HepG2 (cell line): Measurements from ENCODE around the gene ENPP1. TPM values are rescaled to one million over a fixed set of nuclear protein-coding genes. Genes with fewer than 3 reads are reported as not detected.

ENCODE experiments used
- ATAC-seq: fragments of 200-7000 bp; cut with Tn5 transposase; 3 replicates; pipeline ENCODE4 v1.9.1; 2020; ENCODE audit warnings: mild to moderate bottlenecking, moderate library complexity
- BruUV-seq: library from RNA; stranded (reverse); fragments of 400-500 nt; replicated peaks from 2 replicates; lab custom pipeline; 2021; lab: Mats Ljungman, UMichigan
- CTCF ChIA-PET: fragments of 300-600 bp; formaldehyde crosslinking; extraction: SDS; loops from one replicate; lab custom pipeline; 2021; ENCODE audit warnings: low total read pairs, inconsistent platforms, low intra/inter-chr PET ratio; lab: Yijun Ruan, JAX
- POLR2A ChIA-PET: fragments of 350-600 bp; sonication (Branson Sonifier 250); formaldehyde crosslinking; loops from one replicate; lab custom pipeline; 2020; ENCODE audit warnings: antibody characterized with exemption, inconsistent platforms; lab: Yijun Ruan, JAX
- DNase-seq: peaks from one replicate; pipeline ENCODE4 v3.0.0-alpha.2; 2015; ENCODE audit warnings: low spot score
- FAIRE-seq: peaks from 3 replicates; lab custom pipeline; 2011; peaks lifted over from hg19 to GRCh38; lab: Jason Lieb, UNC
- H2AFZ ChIP-seq: one replicate; pipeline ENCODE4 v1.6.1; 2011; ENCODE audit warnings: low read length, inconsistent platforms
- H3K27ac ChIP-seq: fragments of 300-600 bp; 3 replicates; pipeline ENCODE4 v1.8.0; 2011; ENCODE audit warnings: mixed run types, mild to moderate bottlenecking, mixed read lengths, low read length, inconsistent platforms; ENCODE audit not compliant: insufficient read depth; ENCODE audit errors: extremely low read length
- H3K27me3 ChIP-seq, 2 experiments: fragments of 200-600 bp in 1 of 2; 2 replicates in 1 of 2; 3 replicates in 1 of 2; pipeline versions ENCODE4 v1.6.0 to v1.8.0; 2011; ENCODE audit warnings: low read length in 2 of 2, mild to moderate bottlenecking in 2 of 2, moderate library complexity in 2 of 2, inconsistent platforms in 1 of 2; ENCODE audit not compliant: insufficient read depth in 2 of 2, control insufficient read depth in 1 of 2
- H3K36me3 ChIP-seq, 2 experiments: fragments of 200-600 bp in 1 of 2; replicated peaks in 1 of 2; 2 replicates in 1 of 2; 3 replicates in 1 of 2; pipeline versions ENCODE4 v1.5.1 to v1.8.0; 2011; ENCODE audit warnings: low read length in 2 of 2, inconsistent platforms in 1 of 2; ENCODE audit not compliant: insufficient read depth in 2 of 2, control insufficient read depth in 1 of 2
- H3K4me1 ChIP-seq: 2 replicates; pipeline ENCODE4 v1.5.1; 2012; ENCODE audit warnings: low read length, inconsistent platforms; ENCODE audit not compliant: insufficient read depth
- H3K4me2 ChIP-seq: 2 replicates; pipeline ENCODE4 v1.6.0; 2011; ENCODE audit warnings: low read depth, low read length, inconsistent platforms
- H3K4me3 ChIP-seq, 3 experiments: fragments of 200-600 bp in 1 of 3; sonication (generic), shearing (Covaris generic) in 1 of 3; replicated peaks in 1 of 3; 2 replicates each; pipeline ENCODE4 v1.5.1; 2011 to 2016; ENCODE audit warnings: low read length in 3 of 3, inconsistent platforms in 2 of 3, low read depth in 2 of 3, mild to moderate bottlenecking in 2 of 3, control low read depth in 1 of 3, mixed read lengths in 1 of 3; ENCODE audit not compliant: insufficient read depth in 1 of 3
- H3K79me2 ChIP-seq: one replicate; pipeline ENCODE4 v1.6.1; 2011; ENCODE audit warnings: low read length, inconsistent platforms; ENCODE audit not compliant: insufficient read depth
- H3K9ac ChIP-seq: 2 replicates; pipeline ENCODE4 v1.6.0; 2011; ENCODE audit warnings: mild to moderate bottlenecking, low read depth, low read length, inconsistent platforms; ENCODE audit not compliant: insufficient read depth
- H3K9me3 ChIP-seq: 2 replicates; pipeline ENCODE4 v1.5.1; 2012; ENCODE audit warnings: mild to moderate bottlenecking, low read length
- H4K20me1 ChIP-seq: 2 replicates; pipeline ENCODE4 v1.6.0; 2011; ENCODE audit warnings: inconsistent platforms, mild to moderate bottlenecking, low read length, moderate library complexity; ENCODE audit not compliant: insufficient read depth
- CEBPG ChIP-seq: IDR thresholded peaks from 2 replicates; pipeline ENCODE4 v1.6.1; 2016
- FOSL2 ChIP-seq: sonication (generic); formaldehyde crosslinking; IDR thresholded peaks from 2 replicates; pipeline ENCODE4 v1.4.0; 2020; ENCODE audit warnings: missing genetic modification reagents
- IRF2 ChIP-seq: IDR thresholded peaks from 2 replicates; pipeline ENCODE4 v1.6.1; 2018; ENCODE audit warnings: missing genetic modification reagents, missing compliant biosample characterization
- KLF16 ChIP-seq, 2 experiments: sonication (generic) in 1 of 2; formaldehyde crosslinking in 1 of 2; IDR thresholded peaks; 2 replicates each; pipeline versions ENCODE4 v1.6.1 to v1.8.0; 2016 to 2023; ENCODE audit warnings: missing genetic modification reagents in 2 of 2, missing compliant biosample characterization in 1 of 2
- MED1 ChIP-seq: sonication (generic); formaldehyde crosslinking; IDR thresholded peaks from 2 replicates; pipeline ENCODE4 v1.4.0; 2020; ENCODE audit warnings: missing genetic modification reagents
- MXD1 ChIP-seq: sonication (generic); formaldehyde crosslinking; IDR thresholded peaks from 2 replicates; pipeline ENCODE4 v1.4.0; 2020; ENCODE audit warnings: mild to moderate bottlenecking, missing genetic modification reagents
- NCOA2 ChIP-seq: sonication (generic); formaldehyde crosslinking; IDR thresholded peaks from 2 replicates; pipeline ENCODE4 v1.8.0; 2022; ENCODE audit warnings: inconsistent platforms
- NCOR1 ChIP-seq: fragments of 200-600 bp; sonication (generic); IDR thresholded peaks from 2 replicates; pipeline ENCODE4 v1.7.0; 2017; ENCODE audit warnings: antibody characterized with exemption, low read length, borderline replicate concordance
- NKX3-1 ChIP-seq: sonication (generic); formaldehyde crosslinking; IDR thresholded peaks from 2 replicates; pipeline ENCODE4 v1.5.0; 2020; ENCODE audit warnings: missing genetic modification reagents
- SIX1 ChIP-seq: sonication (generic); formaldehyde crosslinking; IDR thresholded peaks from 2 replicates; pipeline ENCODE4 v1.4.0; 2020; ENCODE audit warnings: missing genetic modification reagents, borderline replicate concordance
- TEAD3 ChIP-seq: optimal IDR thresholded peaks from 2 replicates; pipeline ENCODE3; 2016; ENCODE audit warnings: borderline replicate concordance
- ZEB1 ChIP-seq: IDR thresholded peaks from 2 replicates; pipeline ENCODE4 v1.6.1; 2012; ENCODE audit warnings: mild to moderate bottlenecking, low read depth, inconsistent platforms; ENCODE audit not compliant: insufficient replicate concordance
- ZMYM3 ChIP-seq: sonication (generic); formaldehyde crosslinking; IDR thresholded peaks from 2 replicates; pipeline ENCODE4 v1.5.1; 2020; ENCODE audit warnings: mild to moderate bottlenecking, missing genetic modification reagents
- ZNF280D ChIP-seq: sonication (generic); formaldehyde crosslinking; IDR thresholded peaks from 2 replicates; pipeline ENCODE4 v1.5.1; 2020; ENCODE audit warnings: mild to moderate bottlenecking, missing genetic modification reagents
- ZNF335 ChIP-seq: sonication (generic); formaldehyde crosslinking; IDR thresholded peaks from 2 replicates; pipeline ENCODE4 v1.4.0; 2020; ENCODE audit warnings: missing genetic modification reagents
- ZNF510 ChIP-seq: sonication (generic); formaldehyde crosslinking; IDR thresholded peaks from 2 replicates; pipeline ENCODE4 v1.4.0; 2020; ENCODE audit warnings: low read depth, mild to moderate bottlenecking, missing genetic modification reagents
- ZNF558 ChIP-seq: sonication (generic); formaldehyde crosslinking; IDR thresholded peaks from 2 replicates; pipeline ENCODE4 v1.9.0; 2022; ENCODE audit warnings: mild to moderate bottlenecking, missing genetic modification reagents, borderline replicate concordance
- ZNF614 ChIP-seq: IDR thresholded peaks from 2 replicates; pipeline ENCODE4 v1.6.1; 2018; ENCODE audit warnings: missing biosample characterization, missing genetic modification reagents, inconsistent platforms, borderline replicate concordance
- WGBS: methylation state at CpG from one replicate; pipeline ENCODE4 v1.1.6; 2017; ENCODE audit warnings: low lambda C conversion rate; 5-methylcytosine and 5-hydroxymethylcytosine counted together
- in situ Hi-C: cut with HindIII; loops from 2 replicates; pipeline ENCODE4 v1.10.0; 2017; ENCODE audit warnings: low pct_unique_long_range_greater_than_20kb; ENCODE audit not compliant: extremely low pct_ligation_motif_present
- intact Hi-C: fragments of 100-400 bp; cut with micrococcal nuclease; formaldehyde crosslinking; loops from one replicate; pipeline ENCODE4 v1.10.0; 2022; ENCODE audit not compliant: unreplicated experiment
- polyA plus RNA-seq, 8 experiments: library from polyadenylated mRNA; depleted of rRNA in 3 of 8; stranded (reverse) in 7 of 8; unstranded in 1 of 8; fragments of >200 nt; fragmentation: Illumina TruSeq in 4 of 8; extraction: Trizol in 4 of 8; gene quantifications; 2 replicates each; pipeline versions ENCODE4 v1.2.1 to v1.2.3, GENCODE V29; 2011 to 2016; ENCODE audit warnings: low read depth in 4 of 8, missing spikeins in 1 of 8, mixed read lengths in 1 of 8; ENCODE audit not compliant: insufficient read depth in 1 of 8
- total RNA-seq, 5 experiments: library from RNA; depleted of rRNA; stranded (reverse); fragments of >200 nt; fragmentation: Illumina TruSeq; extraction: Trizol; gene quantifications; 2 replicates each; pipeline ENCODE4 v1.2.3, GENCODE V29; 2016; ENCODE audit warnings: low read depth in 1 of 5
- TF ChIP-seq, protein P1 (sequence below): IDR thresholded peaks from 2 replicates; pipeline ENCODE4 v1.6.1; 2016

The ENPP1 gene
- total and polyA plus RNA-seq, 2 of the 13 experiments (the other 11 are each of a cell fraction or from before 2014, with no cell fraction given) = 56.5 to 160 TPM

DNA sequence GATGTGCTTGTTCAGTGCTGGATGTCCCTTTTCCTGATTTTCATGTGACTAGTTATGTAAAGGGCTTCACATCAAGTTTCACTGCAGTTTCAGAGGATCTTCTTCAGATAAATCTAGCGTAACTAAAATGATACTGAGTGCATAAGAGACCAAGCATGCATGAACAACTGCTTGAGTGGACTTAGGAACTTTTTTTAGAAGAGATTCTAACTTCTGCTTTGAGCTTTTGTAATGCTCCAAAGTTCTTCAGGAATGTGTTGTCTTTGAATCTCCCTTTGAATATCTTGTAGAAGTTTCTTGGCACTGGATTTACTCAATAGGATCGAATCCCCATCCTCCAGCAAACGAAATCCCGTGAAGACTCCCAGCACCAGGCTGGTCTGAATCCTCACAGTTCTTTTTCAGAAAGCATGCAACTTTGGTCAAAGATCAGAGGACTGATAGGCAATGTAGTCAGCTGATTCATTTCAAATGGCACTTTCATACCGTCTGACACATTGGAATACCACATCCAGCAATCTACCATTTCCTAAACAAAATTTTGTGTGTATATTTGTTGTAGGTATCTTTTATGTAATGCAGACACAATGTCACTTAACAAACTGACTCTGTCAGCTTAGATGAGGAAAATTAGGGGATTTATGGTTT, 33.2 kb downstream of the ENPP1 start:
- WGBS = 53% methylated on average over 5 of the region's 5 CpGs
- H3K9ac ChIP-seq = no peak overlapping the region
- no peaks in the 10 kb centered on the region; a peak in 1 of 5 replicates for H3K27me3 ChIP-seq
- no peak for ATAC-seq
- intact Hi-C loops (no loop called here), in situ Hi-C loops (no loop called here)
- peak overlapping the region; percentile 28 for H3K27ac ChIP-seq
- H3K79me2 ChIP-seq = peaks cover 69% of the 10 kb centered on the region
- CTCF ChIA-PET = no interaction called here
- peaks cover 93% of the 10 kb centered on the region for H3K4me1 ChIP-seq
- H3K9me3 ChIP-seq = no peaks in the 10 kb centered on the region
- no peak overlapping the region for H2AFZ ChIP-seq
- no peak overlapping the region for H3K4me3 ChIP-seq
- POLR2A ChIA-PET = interaction anchor here (0.9 to 1.0 kb wide), 2 partner anchors 11 to 110 kb away, joined by 3 read pairs; partner anchors contain the start of gene CCN2
- peak; percentile 27 for DNase-seq
- 0 out of 2 replicates have a peak, but pooled peaks cover 4% of the 10 kb centered on the region for H4K20me1 ChIP-seq
- H3K36me3 ChIP-seq = no peaks in the 10 kb centered on the region; a peak in 1 of 5 replicates
- FAIRE-seq = no peak
- H3K4me2 ChIP-seq = no peak overlapping the region
- BruUV-seq = no TSS peak
- TF ChIP-seq ZNF280D (CRISPR knock-in tag) = 0 out of 2 replicates have a peak, but pooled peaks have one; percentile 52
- TF ChIP-seq IRF2 (CRISPR knock-in tag) = 0 out of 2 replicates have a peak, but pooled peaks have one; percentile 26
- no peak for TF ChIP-seq ZNF510 (CRISPR knock-in tag)
- no peak for TF ChIP-seq MXD1 (CRISPR knock-in tag)
- no peak for TF ChIP-seq MED1 (CRISPR knock-in tag)
- TF ChIP-seq TEAD3 (CRISPR knock-in tag) = peak; percentile 41
- TF ChIP-seq CEBPG = 0 out of 2 replicates have a peak, but pooled peaks have one; percentile 4
- no peak for TF ChIP-seq ZEB1
- TF ChIP-seq ZNF335 (CRISPR knock-in tag) = peak; percentile 47; the same call in 1 of the 2 replicates
- TF ChIP-seq KLF16 (CRISPR knock-in tag; IDR thresholded peaks at IDR 0.05) = 0 out of 4 replicates have a peak, but pooled peaks of 1 of the 2 experiments have one; percentile 39
- 0 out of 2 replicates have a peak, but pooled peaks have one; percentile 10 for TF ChIP-seq FOSL2 (CRISPR knock-in tag)
- 0 out of 2 replicates have a peak, but pooled peaks have one; percentile 44 for TF ChIP-seq ZNF558 (CRISPR knock-in tag)
- TF ChIP-seq, protein P1, sequence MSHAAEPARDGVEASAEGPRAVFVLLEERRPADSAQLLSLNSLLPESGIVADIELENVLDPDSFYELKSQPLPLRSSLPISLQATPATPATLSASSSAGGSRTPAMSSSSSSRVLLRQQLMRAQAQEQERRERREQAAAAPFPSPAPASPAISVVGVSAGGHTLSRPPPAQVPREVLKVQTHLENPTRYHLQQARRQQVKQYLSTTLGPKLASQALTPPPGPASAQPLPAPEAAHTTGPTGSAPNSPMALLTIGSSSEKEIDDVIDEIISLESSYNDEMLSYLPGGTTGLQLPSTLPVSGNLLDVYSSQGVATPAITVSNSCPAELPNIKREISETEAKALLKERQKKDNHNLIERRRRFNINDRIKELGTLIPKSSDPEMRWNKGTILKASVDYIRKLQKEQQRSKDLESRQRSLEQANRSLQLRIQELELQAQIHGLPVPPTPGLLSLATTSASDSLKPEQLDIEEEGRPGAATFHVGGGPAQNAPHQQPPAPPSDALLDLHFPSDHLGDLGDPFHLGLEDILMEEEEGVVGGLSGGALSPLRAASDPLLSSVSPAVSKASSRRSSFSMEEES (CRISPR knock-in tag) = peak; percentile 54; the same call in 1 of the 2 replicates
- TF ChIP-seq NCOA2 = 0 out of 2 replicates have a peak, but pooled peaks have one; percentile 9
- no peak for TF ChIP-seq NKX3-1 (CRISPR knock-in tag)
- 0 out of 2 replicates have a peak, but pooled peaks have one; percentile 16 for TF ChIP-seq ZNF614
- 0 out of 2 replicates have a peak, but pooled peaks have one; percentile 18 for TF ChIP-seq ZMYM3 (CRISPR knock-in tag)
- no peak for TF ChIP-seq NCOR1
- 0 out of 2 replicates have a peak, but pooled peaks have one; percentile 10 for TF ChIP-seq SIX1
